HepG2 (cell line): Measurements from ENCODE around the gene HDAC5. TPM values are rescaled to one million over a fixed set of nuclear protein-coding genes. Genes with fewer than 3 reads are reported as not detected.
A peak's percentile ranks its signal among the peaks of the same experiment; 100 is the strongest.

Experiments
- ASH2L ChIP-seq: fragments of 300-600, 200-600 bp; sonication (generic); IDR thresholded peaks from 2 replicates; pipeline ENCODE4 v1.7.0; 2017; ENCODE audit warnings: low read depth, mild to moderate bottlenecking, moderate library complexity, mixed read lengths, low read length; ENCODE audit not compliant: insufficient read length
- BCLAF1 ChIP-seq: fragments of 450-650 bp; IDR thresholded peaks from 2 replicates; pipeline ENCODE4 v1.6.1; 2017; ENCODE audit warnings: mild to moderate bottlenecking
- BRD4 ChIP-seq: sonication (generic); formaldehyde crosslinking; IDR thresholded peaks from 2 replicates; pipeline ENCODE4 v1.4.0; 2020; ENCODE audit warnings: missing genetic modification reagents
- CBX1 ChIP-seq: IDR thresholded peaks from one replicate; pipeline ENCODE4 v1.6.1; 2016; ENCODE audit warnings: antibody characterized with exemption, low read depth
- CEBPB ChIP-seq: IDR thresholded peaks from 2 replicates; pipeline ENCODE4 v1.6.1; 2011; ENCODE audit warnings: low read depth, low read length, improper control_type of control experiment, borderline replicate concordance
- DDIT3 ChIP-seq: sonication (generic); formaldehyde crosslinking; IDR thresholded peaks from 2 replicates; pipeline ENCODE4 v1.4.0; 2020; ENCODE audit warnings: mild to moderate bottlenecking, missing genetic modification reagents
- GPBP1L1 ChIP-seq: sonication (generic); formaldehyde crosslinking; IDR thresholded peaks from 2 replicates; pipeline ENCODE4 v1.5.0; 2020; ENCODE audit warnings: mild to moderate bottlenecking, missing genetic modification reagents
- HMGXB4 ChIP-seq, 2 experiments: sonication (generic) in 1 of 2; formaldehyde crosslinking in 1 of 2; IDR thresholded peaks; 2 replicates each; pipeline versions ENCODE4 v1.4.0 to v1.6.1; 2018 to 2020; ENCODE audit warnings: missing genetic modification reagents in 2 of 2, borderline replicate concordance in 1 of 2, low read depth in 1 of 2, mild to moderate bottlenecking in 1 of 2, missing biosample characterization in 1 of 2
- KLF16 ChIP-seq, 2 experiments: sonication (generic) in 1 of 2; formaldehyde crosslinking in 1 of 2; IDR thresholded peaks; 2 replicates each; pipeline versions ENCODE4 v1.6.1 to v1.8.0; 2016 to 2023; ENCODE audit warnings: missing genetic modification reagents in 2 of 2, missing compliant biosample characterization in 1 of 2
- MAFF ChIP-seq: IDR thresholded peaks from 2 replicates; pipeline ENCODE4 v1.6.1; 2011; ENCODE audit warnings: low read depth, low read length, improper control_type of control experiment
- MIXL1 ChIP-seq: IDR thresholded peaks from 2 replicates; pipeline ENCODE4 v1.6.1; 2016
- POLR2AphosphoS2 ChIP-seq: IDR thresholded peaks from 2 replicates; pipeline ENCODE4 v1.6.1; 2011; ENCODE audit warnings: low read depth, low read length, improper control_type of control experiment
- SMAD9 ChIP-seq: sonication (generic); formaldehyde crosslinking; IDR thresholded peaks from 2 replicates; pipeline ENCODE4 v1.5.1; 2020; ENCODE audit warnings: mild to moderate bottlenecking, missing genetic modification reagents
- THAP11 ChIP-seq: IDR thresholded peaks from 2 replicates; pipeline ENCODE4 v1.6.1; 2016; ENCODE audit warnings: missing biosample characterization, missing genetic modification reagents
- TRIM22 ChIP-seq: fragments of 450-650 bp; IDR thresholded peaks from 2 replicates; pipeline ENCODE4 v1.6.1; 2017
- ZNF124 ChIP-seq: sonication (generic); formaldehyde crosslinking; IDR thresholded peaks from 2 replicates; pipeline ENCODE4 v1.4.0; 2020; ENCODE audit warnings: missing genetic modification reagents
- ZNF432 ChIP-seq: sonication (generic); formaldehyde crosslinking; IDR thresholded peaks from 2 replicates; pipeline ENCODE4 v1.5.0; 2020; ENCODE audit warnings: missing genetic modification reagents, mild to moderate bottlenecking, borderline replicate concordance
- ZNF614 ChIP-seq: IDR thresholded peaks from 2 replicates; pipeline ENCODE4 v1.6.1; 2018; ENCODE audit warnings: missing biosample characterization, missing genetic modification reagents, inconsistent platforms, borderline replicate concordance
- ZNF773 ChIP-seq: sonication (generic); formaldehyde crosslinking; IDR thresholded peaks from 2 replicates; pipeline ENCODE4 v1.4.0; 2020; ENCODE audit warnings: missing genetic modification reagents, borderline replicate concordance
- ZNF788 ChIP-seq: sonication (generic); formaldehyde crosslinking; IDR thresholded peaks from 2 replicates; pipeline ENCODE4 v1.5.0; 2020; ENCODE audit warnings: mild to moderate bottlenecking, missing genetic modification reagents, borderline replicate concordance
- polyA plus RNA-seq, 8 experiments: library from polyadenylated mRNA; depleted of rRNA in 3 of 8; stranded (reverse) in 7 of 8; unstranded in 1 of 8; fragments of >200 nt; fragmentation: Illumina TruSeq in 4 of 8; extraction: Trizol in 4 of 8; gene quantifications; 2 replicates each; pipeline versions ENCODE4 v1.2.1 to v1.2.3, GENCODE V29; 2011 to 2016; ENCODE audit warnings: low read depth in 4 of 8, missing spikeins in 1 of 8, mixed read lengths in 1 of 8; ENCODE audit not compliant: insufficient read depth in 1 of 8
- total RNA-seq, 5 experiments: library from RNA; depleted of rRNA; stranded (reverse); fragments of >200 nt; fragmentation: Illumina TruSeq; extraction: Trizol; gene quantifications; 2 replicates each; pipeline ENCODE4 v1.2.3, GENCODE V29; 2016; ENCODE audit warnings: low read depth in 1 of 5

HDAC5 gene
- total and polyA plus RNA-seq, 2 of the 13 experiments (the other 11 are each of a cell fraction or from before 2014, with no cell fraction given) = 46.4 to 85.4 TPM

- TF ChIP-seq GPBP1L1 (CRISPR knock-in tag) = no peak
- TF ChIP-seq THAP11 = no peak
- TF ChIP-seq KLF16 (CRISPR knock-in tag; IDR thresholded peaks at IDR 0.05) = no peak
- TF ChIP-seq ZNF432 (CRISPR knock-in tag) = no peak
- TF ChIP-seq ASH2L = peak; percentile 32
- no peak for TF ChIP-seq CBX1
- TF ChIP-seq DDIT3 (CRISPR knock-in tag) = no peak
- no peak for TF ChIP-seq TRIM22
- TF ChIP-seq SMAD9 = no peak
- no peak for TF ChIP-seq POLR2AphosphoS2
- TF ChIP-seq ZNF124 (CRISPR knock-in tag) = no peak
- TF ChIP-seq ZNF773 (CRISPR knock-in tag) = no peak
- TF ChIP-seq MIXL1 (CRISPR knock-in tag) = peak; percentile 47; the same call in 1 of the 2 replicates
- TF ChIP-seq MAFF = no peak
- TF ChIP-seq ZNF788 (CRISPR knock-in tag) = no peak; the same call in 1 of the 2 replicates
- TF ChIP-seq HMGXB4 (CRISPR knock-in tag; IDR thresholded peaks at IDR 0.05; ENCODE audit: borderline replicate concordance in 1 of 2, low read depth in 1 of 2) = no peak
- no peak for TF ChIP-seq BCLAF1
- no peak for TF ChIP-seq ZNF614 (CRISPR knock-in tag)
- TF ChIP-seq CEBPB = no peak
- TF ChIP-seq BRD4 (CRISPR knock-in tag) = no peak
Measured at GRCh38 chr17:44076716-44077594, 46.5 kb downstream of the HDAC5 start (continued).
